PFSK-1 (cell line): Measurements from ENCODE around the gene CCDC90B.

Experiments
- POLR2AphosphoS5 ChIP-seq: IDR thresholded peaks from 2 replicates; pipeline ENCODE4 v1.6.1; 2012; ENCODE audit warnings: low read depth, mild to moderate bottlenecking, control low read depth, low read length, moderate library complexity
- SIN3A ChIP-seq: IDR thresholded peaks from 2 replicates; pipeline ENCODE4 v1.6.1; 2012; ENCODE audit warnings: mild to moderate bottlenecking, low read length, moderate library complexity, borderline replicate concordance; ENCODE audit not compliant: insufficient read depth
- TAF1 ChIP-seq: IDR thresholded peaks from 2 replicates; pipeline ENCODE4 v1.6.1; 2012; ENCODE audit warnings: low read length, control low read depth, borderline replicate concordance; ENCODE audit not compliant: insufficient read depth

- TF ChIP-seq TAF1: no peak
- TF ChIP-seq POLR2AphosphoS5: no peak
- TF ChIP-seq SIN3A: no peak
Measured at GRCh38 chr11:83278351-83278750, 7.8 kb downstream of the CCDC90B start.
